Fibroblast of lung (primary cell): ENCODE measurements around the gene TMEM131L. TPM values are rescaled to one million over a fixed set of nuclear protein-coding genes. Genes with fewer than 3 reads are reported as not detected.

Source experiments
- DNase-seq, 2 donors: peaks; one replicate each; pipeline versions ENCODE4 v3.0.0 to v3.0.0-alpha.2; 2010; ENCODE audit warnings: low read depth in 2 of 2
- H2AFZ ChIP-seq: 2 replicates; pipeline ENCODE4 v1.5.1; 2012; ENCODE audit warnings: low read length, control low read depth, inconsistent platforms
- H3K27ac ChIP-seq: 2 replicates; pipeline ENCODE4 v1.5.1; 2011; ENCODE audit warnings: low read length, control low read depth; ENCODE audit not compliant: insufficient read depth
- H3K27me3 ChIP-seq: 2 replicates; pipeline ENCODE4 v1.5.1; 2011; ENCODE audit warnings: mild to moderate bottlenecking, low read length; ENCODE audit not compliant: control insufficient read depth, insufficient read depth
- H3K36me3 ChIP-seq: 2 replicates; pipeline ENCODE4 v1.5.1; 2011; ENCODE audit warnings: low read length; ENCODE audit not compliant: control insufficient read depth, insufficient read depth
- H3K4me1 ChIP-seq: 2 replicates; pipeline ENCODE4 v1.5.1; 2011; ENCODE audit warnings: low read length; ENCODE audit not compliant: control insufficient read depth, insufficient read depth; ENCODE audit errors: extremely low read depth
- H3K4me2 ChIP-seq: 2 replicates; pipeline ENCODE4 v1.5.1; 2011; ENCODE audit warnings: low read length, control low read depth; ENCODE audit not compliant: insufficient read depth; ENCODE audit errors: extremely low read depth
- H3K4me3 ChIP-seq, 4 experiments: fragments of 200-600 bp in 1 of 4; sonication (generic) in 1 of 4; replicated peaks in 1 of 4; 2 replicates each; pipeline ENCODE4 v1.5.1; 2011 to 2016; ENCODE audit warnings: low read length in 4 of 4, low read depth in 3 of 4, mild to moderate bottlenecking in 3 of 4, control low read depth in 2 of 4, inconsistent platforms in 1 of 4, mixed read lengths in 1 of 4; ENCODE audit not compliant: insufficient read depth in 1 of 4; ENCODE audit errors: control extremely low read depth in 1 of 4
- H3K79me2 ChIP-seq: 2 replicates; pipeline ENCODE4 v1.5.1; 2012; ENCODE audit warnings: mild to moderate bottlenecking, low read length, inconsistent platforms; ENCODE audit not compliant: control insufficient read depth, insufficient read depth
- H3K9ac ChIP-seq: 2 replicates; pipeline ENCODE4 v1.5.1; 2011; ENCODE audit warnings: mild to moderate bottlenecking, low read length, control low read depth; ENCODE audit not compliant: insufficient read depth
- H3K9me3 ChIP-seq: 2 replicates; pipeline ENCODE4 v1.5.1; 2012; ENCODE audit warnings: low read depth, low read length; ENCODE audit not compliant: control insufficient read depth, insufficient read depth
- H4K20me1 ChIP-seq: 2 replicates; pipeline ENCODE4 v1.5.1; 2011; ENCODE audit warnings: low read length; ENCODE audit not compliant: control insufficient read depth, insufficient read depth; ENCODE audit errors: extremely low read depth
- CTCF ChIP-seq, 2 donors: IDR thresholded peaks in 1 of 2; conservative IDR thresholded peaks in 1 of 2; 1 replicate in 1 of 2; 2 replicates in 1 of 2; pipeline ENCODE4 v1.5.1; 2011 to 2012; ENCODE audit warnings: low read length in 2 of 2, control low read depth in 1 of 2, inconsistent platforms in 1 of 2, low read depth in 1 of 2, mild to moderate bottlenecking in 1 of 2
- EZH2 ChIP-seq: IDR thresholded peaks from 2 replicates; pipeline ENCODE4 v1.5.1; 2012; ENCODE audit warnings: low read length, control low read depth, mild to moderate bottlenecking; ENCODE audit errors: missing control alignments
- polyA plus RNA-seq, 2 donors: library from polyadenylated mRNA; depleted of rRNA in 1 of 2; stranded (reverse) in 1 of 2; unstranded in 1 of 2; fragments of >200 nt; gene quantifications; 2 replicates each; pipeline ENCODE4 v1.2.1, GENCODE V29; 2011 to 2012; ENCODE audit warnings: missing spikeins in 1 of 2
- total RNA-seq: library from RNA; depleted of rRNA; stranded (reverse); fragments of >200 nt; gene quantifications from 2 replicates; pipeline ENCODE4 v1.2.1, GENCODE V29; 2014

The TMEM131L gene
- total and polyA plus RNA-seq, 2 donors (not counting 1 experiment from before 2014, with no cell fraction given) = 7.7 to 15.0 TPM

GRCh38 chr4:153481478-153481877 is 15.3 kb downstream of the TMEM131L start:
- Histone ChIP-seq H3K36me3 (peaks cover 1% of the 10 kb centered on the region), H2AFZ (no peak overlapping the region), H3K4me1 (peaks cover 4% of the 10 kb centered on the region), H3K27ac (no peak overlapping the region), H3K27me3 (no peaks in the 10 kb centered on the region), H4K20me1 (no peaks in the 10 kb centered on the region), H3K4me2 (no peak overlapping the region), H3K79me2 (no peaks in the 10 kb centered on the region), H3K9ac (no peak overlapping the region), H3K9me3 (no peaks in the 10 kb centered on the region), H3K4me3 (no peak overlapping the region)
- DNase-seq = no peak
- TF ChIP-seq CTCF (conservative IDR thresholded peaks at IDR 0.05 in 1 of 2, IDR thresholded peaks at IDR 0.05 in 1 of 2; ENCODE audit: low read depth in 1 of 2, low read length in 2 of 2) (no peak), EZH2 (no peak)

GRCh38 chr4:153483432-153484418 is 17.6 kb downstream of the TMEM131L start:
- H3K4me3 ChIP-seq = peak overlapping the region in 1 of 4 experiments; percentile 9
- no peak overlapping the region for H2AFZ ChIP-seq
- TF ChIP-seq CTCF (conservative IDR thresholded peaks at IDR 0.05 in 1 of 2, IDR thresholded peaks at IDR 0.05 in 1 of 2; ENCODE audit: low read depth in 1 of 2, low read length in 2 of 2) (no peak), EZH2 (no peak)
- H3K36me3 ChIP-seq = peaks cover 1% of the 10 kb centered on the region
- H3K9me3 ChIP-seq = no peaks in the 10 kb centered on the region
- H3K27ac ChIP-seq = no peak overlapping the region
- H3K4me2 ChIP-seq = peak overlapping the region; percentile 55
- peaks cover 26% of the 10 kb centered on the region for H3K4me1 ChIP-seq
- H3K27me3 ChIP-seq = no peaks in the 10 kb centered on the region
- H4K20me1 ChIP-seq = no peaks in the 10 kb centered on the region
- no peaks in the 10 kb centered on the region for H3K79me2 ChIP-seq
- DNase-seq = peak in 1 of 2 donors; percentile 73
- no peak overlapping the region for H3K9ac ChIP-seq

- Histone ChIP-seq H3K36me3 (peaks cover 1% of the 10 kb centered on the region), H3K27me3 (no peaks in the 10 kb centered on the region), H4K20me1 (no peaks in the 10 kb centered on the region), H3K4me1 (peaks cover 31% of the 10 kb centered on the region), H3K9ac (no peak overlapping the region), H3K79me2 (no peaks in the 10 kb centered on the region), H3K9me3 (no peaks in the 10 kb centered on the region), H3K4me2 (no peak overlapping the region), H3K27ac (no peak overlapping the region), H3K4me3 (no peak overlapping the region), H2AFZ (no peak overlapping the region)
- TF ChIP-seq CTCF (conservative IDR thresholded peaks at IDR 0.05 in 1 of 2, IDR thresholded peaks at IDR 0.05 in 1 of 2; ENCODE audit: low read depth in 1 of 2, low read length in 2 of 2) = no peak
- DNase-seq = no peak
Observed at GRCh38 chr4:153485359-153485758, 19.2 kb downstream of the TMEM131L start.
